ENCODE data around the gene DLG2.

GRCh38 chr11:84963240-84963639 is 663.9 kb downstream of the DLG2 start:
- TF ChIP-seq CTCF (conservative IDR thresholded peaks at IDR 0.05; ENCODE audit: low read length): no peak
- TF ChIP-seq EZH2phosphoT487 (IDR thresholded peaks at IDR 0.05; ENCODE audit: borderline replicate concordance, low read depth, low read length): no peak
